ENCODE measurements around the gene PNPLA1. TPM values are rescaled to one million over a fixed set of nuclear protein-coding genes. Genes with fewer than 3 reads are reported as not detected.

The PNPLA1 gene
- total RNA-seq, 1 donor from 2014 or later, result not detected

GRCh38 chr6:36268478-36269275, 1.2 kb upstream of the PNPLA1 start:
- H3K36me3 Mint-ChIP-seq (ENCODE audit: unreplicated experiment), result peaks cover 6% of the 10 kb centered on the region
- no peaks in the 10 kb centered on the region for H3K27me3 Mint-ChIP-seq (ENCODE audit: unreplicated experiment)
- no peak overlapping the region for H3K27ac Mint-ChIP-seq (ENCODE audit: unreplicated experiment)
- no peak overlapping the region for H3K4me3 Mint-ChIP-seq (ENCODE audit: unreplicated experiment)
- H3K9me3 Mint-ChIP-seq (ENCODE audit: unreplicated experiment), result peaks cover under 1% of the 10 kb centered on the region
- no peaks in the 10 kb centered on the region for H3K4me1 Mint-ChIP-seq (ENCODE audit: low read depth, unreplicated experiment)
- no peak for TF ChIP-seq CTCF (IDR thresholded peaks at IDR 0.05; ENCODE audit: partially characterized antibody, unreplicated experiment)
- DNase-seq, result no peak

- no peak for DNase-seq
- no peak overlapping the region for H3K4me3 Mint-ChIP-seq (ENCODE audit: unreplicated experiment)
- H3K4me1 Mint-ChIP-seq (ENCODE audit: low read depth, unreplicated experiment), result no peaks in the 10 kb centered on the region
- peaks cover 2% of the 10 kb centered on the region for H3K27me3 Mint-ChIP-seq (ENCODE audit: unreplicated experiment)
- no peak for TF ChIP-seq CTCF (IDR thresholded peaks at IDR 0.05; ENCODE audit: partially characterized antibody, unreplicated experiment)
- H3K36me3 Mint-ChIP-seq (ENCODE audit: unreplicated experiment), result peaks cover 6% of the 10 kb centered on the region
- no peak overlapping the region for H3K27ac Mint-ChIP-seq (ENCODE audit: unreplicated experiment)
- H3K9me3 Mint-ChIP-seq (ENCODE audit: unreplicated experiment), result peaks cover 3% of the 10 kb centered on the region
Measured at GRCh38 chr6:36272234-36272633, 2.4 kb downstream of the PNPLA1 start.

DNA sequence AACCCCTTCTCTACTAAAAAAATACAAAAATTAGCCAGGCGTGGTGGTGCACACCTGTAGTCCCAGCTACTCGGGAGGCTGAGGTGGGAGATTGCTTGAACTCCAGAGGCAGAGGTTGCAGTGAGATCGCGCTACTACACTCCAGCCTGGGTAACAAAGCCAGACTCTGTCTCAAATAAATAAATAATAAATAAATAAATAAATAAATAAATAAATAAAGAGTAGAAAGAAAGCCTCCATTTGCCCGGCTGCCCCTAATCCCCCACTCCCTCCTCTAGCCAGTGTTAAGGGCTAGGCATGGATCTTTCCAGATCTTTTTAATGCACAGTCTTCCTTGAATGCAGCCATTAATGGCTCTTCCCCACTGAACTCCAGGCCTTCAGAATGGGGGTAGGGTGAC, 3.2 kb downstream of the PNPLA1 start:
- TF ChIP-seq CTCF (IDR thresholded peaks at IDR 0.05; ENCODE audit: partially characterized antibody, unreplicated experiment), result no peak
- H3K4me3 Mint-ChIP-seq (ENCODE audit: unreplicated experiment), result no peak overlapping the region
- peaks cover 2% of the 10 kb centered on the region for H3K27me3 Mint-ChIP-seq (ENCODE audit: unreplicated experiment)

DNA sequence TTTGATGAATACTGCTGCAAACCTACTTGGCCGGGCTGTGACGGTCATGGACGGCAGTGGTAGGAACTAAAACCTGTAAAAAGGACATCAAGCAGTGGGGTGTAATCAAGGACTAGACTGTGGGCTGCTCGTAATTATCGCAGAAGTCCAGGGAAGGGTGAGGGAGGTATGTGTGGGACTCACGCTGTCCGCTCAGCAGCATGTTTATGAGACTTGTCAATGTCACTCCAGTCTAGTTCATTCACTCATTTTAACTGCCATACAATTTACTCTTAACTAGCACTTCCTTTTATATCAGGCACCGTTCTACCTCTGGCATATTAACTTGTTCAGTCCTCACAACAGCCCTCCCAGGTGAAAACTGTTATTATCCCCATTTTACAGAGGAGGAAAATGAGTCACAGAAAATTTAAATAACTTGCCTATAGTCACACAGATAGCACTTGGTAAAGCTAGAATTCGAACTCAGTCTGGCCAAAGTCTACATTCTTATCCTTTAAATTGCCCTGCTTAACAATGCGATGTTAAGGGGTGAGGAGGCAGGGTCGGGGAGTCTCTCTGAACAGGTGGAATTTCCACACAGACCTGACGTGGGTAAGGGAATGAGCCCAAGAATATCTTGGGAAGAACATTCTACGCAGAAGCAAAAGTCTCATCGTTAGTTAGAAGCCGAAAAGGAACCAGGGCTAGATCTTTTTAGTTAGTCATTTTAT, 4.1 kb downstream of the PNPLA1 start:
- Mint-ChIP-seq H3K27me3 (ENCODE audit: unreplicated experiment) (peaks cover 2% of the 10 kb centered on the region), H3K4me1 (ENCODE audit: low read depth, unreplicated experiment) (no peaks in the 10 kb centered on the region), H3K27ac (ENCODE audit: unreplicated experiment) (no peak overlapping the region), H3K4me3 (ENCODE audit: unreplicated experiment) (no peak overlapping the region), H3K9me3 (ENCODE audit: unreplicated experiment) (peaks cover 3% of the 10 kb centered on the region), H3K36me3 (ENCODE audit: unreplicated experiment) (no peaks in the 10 kb centered on the region)
- DNase-seq, result no peak
- TF ChIP-seq CTCF (IDR thresholded peaks at IDR 0.05; ENCODE audit: partially characterized antibody, unreplicated experiment), result no peak

More for the DNA sequence above, 3.2 kb downstream of the PNPLA1 start:
- H3K4me1 Mint-ChIP-seq (ENCODE audit: low read depth, unreplicated experiment), result no peaks in the 10 kb centered on the region
- peaks cover 2% of the 10 kb centered on the region for H3K36me3 Mint-ChIP-seq (ENCODE audit: unreplicated experiment)
- H3K9me3 Mint-ChIP-seq (ENCODE audit: unreplicated experiment), result peaks cover 3% of the 10 kb centered on the region
- no peak for DNase-seq
- no peak overlapping the region for H3K27ac Mint-ChIP-seq (ENCODE audit: unreplicated experiment)
